ENCODE results near the gene ELF3. TPM values are rescaled to one million over a fixed set of nuclear protein-coding genes. Genes with fewer than 3 reads are reported as not detected.
"Not testable (repeated sequence)": the region's sequence is repeated elsewhere in the genome, so short reads cannot be mapped to it uniquely, and the experiment has no call there.

Gene ELF3
- total RNA-seq (1.0 TPM), polyA plus RNA-seq (not detected)

DNA sequence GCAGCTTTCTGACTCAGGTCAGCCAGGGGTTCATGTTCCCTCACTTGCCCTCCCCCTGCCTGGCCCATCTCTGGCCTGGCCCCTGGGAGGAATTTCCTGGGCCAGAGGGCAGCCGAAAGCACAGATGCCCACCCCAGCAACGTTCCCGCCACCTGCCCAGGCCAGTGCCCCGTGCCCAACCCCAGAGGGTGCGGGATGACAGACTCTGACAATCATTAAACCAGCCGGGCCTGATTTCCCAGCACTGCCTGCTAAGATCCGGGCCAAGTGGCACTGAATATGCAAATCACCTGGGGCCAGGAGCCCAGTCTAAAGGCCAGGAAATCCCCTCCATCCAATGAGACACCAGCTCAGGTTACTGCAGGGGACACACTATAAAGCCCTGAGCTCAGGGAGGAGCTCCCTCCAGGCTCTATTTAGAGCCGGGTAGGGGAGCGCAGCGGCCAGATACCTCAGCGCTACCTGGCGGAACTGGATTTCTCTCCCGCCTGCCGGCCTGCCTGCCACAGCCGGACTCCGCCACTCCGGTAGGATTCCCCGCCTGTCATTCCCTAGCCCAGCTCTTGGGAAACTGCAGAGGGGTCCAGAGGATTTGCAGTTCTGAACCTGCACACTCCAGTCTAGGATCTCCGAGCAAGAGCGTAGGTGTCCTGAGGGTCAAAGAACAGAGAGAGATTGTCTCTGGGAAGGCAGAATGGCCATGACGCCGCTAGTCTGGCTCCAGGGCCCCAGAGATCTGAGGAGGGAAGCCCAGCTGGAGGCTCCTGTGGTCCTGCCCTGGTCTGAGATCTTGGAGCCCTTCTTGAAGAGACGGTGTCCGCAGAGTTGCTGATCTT is at the start of gene ELF3:
Gene ELF3 (plus strand): TSS at position 408 of the 836 bp plus-strand sequence. CDS start 550 bp downstream, outside the sequence.
- Mint-ChIP-seq H3K36me3 (peaks cover 16% of the 10 kb centered on the region), H3K27ac (no peak within 1 kb of the TSS), H3K4me1 (peaks cover 0 to 4% (median 3%) of the 10 kb centered on the region in 4 donors), H3K4me3 (no peak within 1 kb of the TSS), H3K9me3 (no peaks in the 10 kb centered on the region), H3K27me3 (no peaks in the 10 kb centered on the region)
- DNase-seq (no peak), ATAC-seq (ENCODE audit: low read depth in 2 of 2) (no peak)
- no peaks in the 10 kb centered on the region for H3K4me1 ChIP-seq (ENCODE audit: control insufficient read depth, insufficient read depth, low read length, poor library complexity, severe bottlenecking)
- peaks cover 9% of the 10 kb centered on the region for H3K36me3 ChIP-seq (ENCODE audit: control insufficient read depth, insufficient read depth, low read length)
- H3K9me3 ChIP-seq (ENCODE audit: control insufficient read depth in 2 of 2, low read length in 2 of 2): no peaks in the 10 kb centered on the region
- no peaks in the 10 kb centered on the region for H3K27me3 ChIP-seq (ENCODE audit: control insufficient read depth, insufficient read depth, low read length)
- no peak within 1 kb of the TSS for H3K4me3 ChIP-seq (ENCODE audit: low read depth, low read length)
- no peak within 1 kb of the TSS for H3K27ac ChIP-seq (ENCODE audit: insufficient read depth, low read length, poor library complexity, severe bottlenecking)

DNA sequence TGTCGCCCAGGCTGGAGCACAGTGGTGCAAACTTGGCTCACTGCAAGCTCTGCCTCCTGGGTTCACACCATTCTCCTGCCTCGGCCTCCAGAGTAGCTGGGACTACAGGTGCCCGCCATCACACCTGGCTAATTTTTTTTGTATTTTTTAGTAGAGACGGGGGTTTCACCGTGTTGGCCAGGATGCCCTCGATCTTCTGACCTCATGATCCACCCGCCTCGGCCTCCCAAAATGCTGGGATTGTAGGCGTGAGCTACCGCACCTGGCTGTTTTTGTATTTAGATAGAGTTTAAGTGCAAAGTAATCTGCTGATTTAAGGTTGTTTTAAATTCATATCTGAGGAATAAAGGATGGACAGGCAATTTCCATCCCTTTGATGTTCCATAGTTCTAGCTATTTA is 48.0 kb upstream of the ELF3 start:
- H3K4me3 Mint-ChIP-seq; DNase-seq; H3K4me1 ChIP-seq (ENCODE audit: control insufficient read depth, insufficient read depth, low read length, poor library complexity, severe bottlenecking); ATAC-seq (ENCODE audit: low read depth in 2 of 2); H3K27ac ChIP-seq (ENCODE audit: insufficient read depth, low read length, poor library complexity, severe bottlenecking); H3K27me3 ChIP-seq (ENCODE audit: control insufficient read depth, insufficient read depth, low read length); H3K4me3 ChIP-seq (ENCODE audit: low read depth, low read length); H3K9me3 Mint-ChIP-seq; H3K27me3 Mint-ChIP-seq; H3K27ac Mint-ChIP-seq; H3K9me3 ChIP-seq (ENCODE audit: control insufficient read depth in 2 of 2, low read length in 2 of 2): not testable (repeated sequence)
- Mint-ChIP-seq H3K4me1 (peaks cover 0 to 14% (median 9%) of the 10 kb centered on the region in 4 donors), H3K36me3 (peaks cover 31% of the 10 kb centered on the region)
- peaks cover 71% of the 10 kb centered on the region for H3K36me3 ChIP-seq (ENCODE audit: control insufficient read depth, insufficient read depth, low read length)

DNA sequence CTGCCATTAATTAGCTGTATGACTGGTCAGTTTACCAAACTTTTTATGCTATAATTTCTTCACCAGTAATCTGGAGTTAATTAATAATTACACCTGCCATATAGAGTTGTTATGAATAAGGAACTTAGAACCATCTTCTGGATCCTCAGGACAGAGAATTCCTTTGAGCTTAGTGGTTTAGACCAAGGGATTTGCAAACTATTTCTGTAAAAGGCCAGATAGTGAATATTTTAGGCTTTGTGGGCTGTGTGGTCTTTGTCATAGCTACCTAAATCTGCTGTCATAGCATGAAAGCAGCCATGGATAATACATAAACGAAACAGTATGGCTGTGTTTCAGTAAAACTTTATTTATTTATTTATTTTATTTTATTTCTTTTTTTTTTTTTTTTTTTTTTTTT is 46.1 kb upstream of the ELF3 start:
- H3K27ac ChIP-seq (ENCODE audit: insufficient read depth, low read length, poor library complexity, severe bottlenecking): no peak overlapping the region
- H3K4me3 Mint-ChIP-seq: no peak overlapping the region
- H3K27me3 Mint-ChIP-seq: no peaks in the 10 kb centered on the region
- H3K4me1 ChIP-seq (ENCODE audit: control insufficient read depth, insufficient read depth, low read length, poor library complexity, severe bottlenecking): no peaks in the 10 kb centered on the region
- no peak overlapping the region for H3K27ac Mint-ChIP-seq
- DNase-seq: no peak
- peaks cover 31% of the 10 kb centered on the region for H3K36me3 Mint-ChIP-seq
- H3K4me3 ChIP-seq (ENCODE audit: low read depth, low read length): no peak overlapping the region
- no peaks in the 10 kb centered on the region for H3K27me3 ChIP-seq (ENCODE audit: control insufficient read depth, insufficient read depth, low read length)
- peaks cover 0 to 9% (median 9%) of the 10 kb centered on the region in 4 donors for H3K4me1 Mint-ChIP-seq
- H3K9me3 Mint-ChIP-seq: no peaks in the 10 kb centered on the region
- ATAC-seq (ENCODE audit: low read depth in 2 of 2): no peak
- H3K9me3 ChIP-seq (ENCODE audit: control insufficient read depth in 2 of 2, low read length in 2 of 2): no peaks in the 10 kb centered on the region
- peaks cover 70% of the 10 kb centered on the region for H3K36me3 ChIP-seq (ENCODE audit: control insufficient read depth, insufficient read depth, low read length)

DNA sequence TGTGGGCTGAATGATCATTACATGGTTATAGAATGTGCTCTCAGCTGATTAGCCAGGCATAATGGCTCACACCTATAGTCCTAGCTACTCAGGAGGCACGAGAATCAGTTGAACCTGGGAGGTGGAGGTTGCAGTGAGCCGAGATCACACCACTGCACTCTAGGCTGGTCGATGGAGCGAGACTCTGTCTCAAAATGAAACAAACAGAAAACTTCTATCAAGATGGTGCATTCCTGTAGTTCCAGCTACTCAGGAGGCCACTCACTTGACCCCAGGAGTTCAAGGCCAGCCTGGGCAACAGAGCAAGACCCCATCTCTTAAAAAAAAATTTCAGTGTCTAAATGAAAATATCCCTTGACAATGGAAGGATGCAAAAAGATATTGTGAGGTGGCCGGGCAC is 44.2 kb upstream of the ELF3 start:
- H3K27ac ChIP-seq (ENCODE audit: insufficient read depth, low read length, poor library complexity, severe bottlenecking): no peak overlapping the region
- H3K27me3 ChIP-seq (ENCODE audit: control insufficient read depth, insufficient read depth, low read length): no peaks in the 10 kb centered on the region
- Mint-ChIP-seq H3K4me3 (no peak overlapping the region), H3K27me3 (no peaks in the 10 kb centered on the region), H3K4me1 (peaks cover 0 to 9% (median 7%) of the 10 kb centered on the region in 4 donors), H3K9me3 (no peaks in the 10 kb centered on the region), H3K27ac (no peak overlapping the region), H3K36me3 (peaks cover 31% of the 10 kb centered on the region)
- no peak overlapping the region for H3K4me3 ChIP-seq (ENCODE audit: low read depth, low read length)
- ATAC-seq (ENCODE audit: low read depth in 2 of 2) (no peak), DNase-seq (no peak)
- no peaks in the 10 kb centered on the region for H3K9me3 ChIP-seq (ENCODE audit: control insufficient read depth in 2 of 2, low read length in 2 of 2)
- peaks cover 80% of the 10 kb centered on the region for H3K36me3 ChIP-seq (ENCODE audit: control insufficient read depth, insufficient read depth, low read length)
- no peaks in the 10 kb centered on the region for H3K4me1 ChIP-seq (ENCODE audit: control insufficient read depth, insufficient read depth, low read length, poor library complexity, severe bottlenecking)

DNA sequence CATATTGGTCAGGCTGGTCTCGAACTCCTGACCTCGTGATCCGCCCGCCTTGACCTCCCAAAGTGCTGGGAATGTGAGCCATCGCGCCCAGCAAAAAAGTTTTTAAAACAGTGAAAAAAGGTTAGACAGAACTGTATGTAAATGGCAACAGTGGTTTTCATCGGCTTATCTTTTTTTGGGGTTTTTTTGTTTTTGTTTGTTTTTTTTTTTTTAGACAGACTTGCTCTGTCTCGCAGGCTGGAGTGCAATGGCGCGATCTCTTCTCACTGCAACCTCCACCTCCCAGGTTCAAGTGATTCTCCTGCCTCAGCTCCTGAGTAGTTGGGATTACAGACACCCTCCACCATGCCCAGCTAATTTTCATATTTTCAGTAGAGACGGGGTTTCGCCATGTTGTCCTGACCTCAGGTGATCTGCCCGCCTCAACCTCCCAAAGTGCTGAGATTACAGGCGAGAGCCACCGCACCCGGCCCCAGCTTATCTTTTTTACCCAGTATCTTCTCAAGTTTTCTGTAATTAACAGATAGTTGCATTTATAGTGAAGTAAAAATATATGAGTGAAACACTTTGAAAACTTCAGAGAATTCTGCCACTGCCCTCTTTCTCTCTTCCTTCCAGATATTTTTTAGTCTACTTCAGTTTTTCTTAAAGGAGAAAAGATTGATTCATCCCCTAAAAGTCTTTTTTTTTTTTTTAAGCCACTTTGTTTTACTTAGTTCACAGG is 42.0 kb upstream of the ELF3 start:
- Mint-ChIP-seq H3K4me1 (peaks cover 0 to 6% (median 3%) of the 10 kb centered on the region in 4 donors), H3K4me3 (no peak overlapping the region), H3K9me3 (no peaks in the 10 kb centered on the region), H3K36me3 (peaks cover 23% of the 10 kb centered on the region), H3K27me3 (no peaks in the 10 kb centered on the region), H3K27ac (no peak overlapping the region)
- Histone ChIP-seq H3K36me3 (ENCODE audit: control insufficient read depth, insufficient read depth, low read length) (peaks cover 59% of the 10 kb centered on the region), H3K27me3 (ENCODE audit: control insufficient read depth, insufficient read depth, low read length) (no peaks in the 10 kb centered on the region), H3K4me1 (ENCODE audit: control insufficient read depth, insufficient read depth, low read length, poor library complexity, severe bottlenecking) (no peaks in the 10 kb centered on the region), H3K9me3 (ENCODE audit: control insufficient read depth in 2 of 2, low read length in 2 of 2) (no peaks in the 10 kb centered on the region), H3K4me3 (ENCODE audit: low read depth, low read length) (no peak overlapping the region), H3K27ac (ENCODE audit: insufficient read depth, low read length, poor library complexity, severe bottlenecking) (no peak overlapping the region)
- no peak for ATAC-seq (ENCODE audit: low read depth in 2 of 2)
- DNase-seq: no peak

DNA sequence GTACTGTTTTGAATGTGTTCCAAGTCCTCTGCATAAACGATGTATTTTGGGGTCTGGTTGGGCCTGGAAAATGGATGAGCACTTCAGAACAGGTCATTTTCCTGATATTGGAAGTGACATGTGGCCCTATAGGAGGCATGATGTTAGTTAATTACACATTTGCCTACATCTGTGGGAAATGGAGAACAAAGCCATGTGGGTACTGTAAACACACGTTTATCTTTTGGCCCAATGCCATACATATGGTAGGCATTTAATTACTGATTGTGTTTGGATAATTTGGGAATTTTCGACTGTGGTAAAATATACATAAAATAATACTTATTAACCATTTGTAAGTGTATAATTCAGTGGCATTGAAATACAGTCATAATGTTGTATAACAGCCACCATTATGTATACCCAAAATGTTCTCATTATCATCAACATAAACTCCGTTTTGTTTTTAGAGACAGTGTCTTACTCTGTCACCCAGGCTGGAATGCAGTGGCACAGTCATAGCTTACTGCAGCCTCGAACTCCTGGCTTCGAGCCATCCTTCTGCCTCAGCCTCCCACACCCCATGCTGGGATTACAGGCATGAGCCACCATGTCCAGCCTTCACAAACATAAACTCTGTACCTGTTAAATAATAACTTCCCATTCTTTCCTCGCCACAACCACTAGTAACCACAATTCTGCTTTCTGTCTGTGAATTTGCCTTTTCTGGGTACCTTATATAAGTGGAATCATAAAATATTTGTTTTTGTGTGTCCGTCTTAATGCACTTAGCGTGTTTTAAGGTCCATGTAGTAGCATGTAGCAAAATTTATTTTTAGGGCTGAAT is 39.8 kb upstream of the ELF3 start:
- no peak overlapping the region for H3K27ac ChIP-seq (ENCODE audit: insufficient read depth, low read length, poor library complexity, severe bottlenecking)
- H3K27ac Mint-ChIP-seq: no peak overlapping the region
- H3K9me3 ChIP-seq (ENCODE audit: control insufficient read depth in 2 of 2, low read length in 2 of 2): no peaks in the 10 kb centered on the region
- peaks cover 0 to 6% (median 3%) of the 10 kb centered on the region in 4 donors for H3K4me1 Mint-ChIP-seq
- no peak overlapping the region for H3K4me3 Mint-ChIP-seq
- peaks cover 5% of the 10 kb centered on the region for H3K27me3 Mint-ChIP-seq
- peaks cover 23% of the 10 kb centered on the region for H3K36me3 Mint-ChIP-seq
- no peaks in the 10 kb centered on the region for H3K9me3 Mint-ChIP-seq
- H3K4me3 ChIP-seq (ENCODE audit: low read depth, low read length): no peak overlapping the region
- H3K36me3 ChIP-seq (ENCODE audit: control insufficient read depth, insufficient read depth, low read length): peaks cover 43% of the 10 kb centered on the region
- no peak for ATAC-seq (ENCODE audit: low read depth in 2 of 2)
- no peak for DNase-seq
- no peaks in the 10 kb centered on the region for H3K4me1 ChIP-seq (ENCODE audit: control insufficient read depth, insufficient read depth, low read length, poor library complexity, severe bottlenecking)
- no peaks in the 10 kb centered on the region for H3K27me3 ChIP-seq (ENCODE audit: control insufficient read depth, insufficient read depth, low read length)

DNA sequence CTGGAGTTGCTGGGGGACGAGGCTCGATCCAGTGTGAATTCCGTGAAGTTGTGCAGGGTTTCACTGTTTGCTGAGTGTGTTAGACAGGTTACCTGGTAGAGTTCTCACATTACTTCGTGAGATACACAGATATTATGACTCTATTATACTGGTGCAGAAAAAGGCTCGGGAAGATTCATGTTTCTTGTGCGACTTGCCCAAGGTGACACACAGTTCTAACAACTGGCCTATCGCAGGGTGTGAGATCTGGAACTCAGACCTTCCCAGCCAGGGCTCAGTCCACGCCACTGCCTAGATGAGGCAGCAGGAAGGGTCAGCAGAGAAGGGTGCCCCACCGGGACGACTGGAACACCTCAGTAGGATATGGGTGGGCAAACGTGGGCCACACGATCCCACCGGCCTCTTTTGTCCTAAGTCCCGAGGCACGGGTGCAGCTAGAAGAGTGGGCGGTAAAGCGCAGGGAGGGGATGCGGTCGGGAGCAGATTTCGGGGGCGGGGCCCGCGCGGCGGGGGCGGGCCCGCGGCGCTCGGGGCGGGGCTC is 28.2 kb upstream of the ELF3 start:
- ATAC-seq (ENCODE audit: low read depth in 2 of 2) (peak; percentile 67 to 72), DNase-seq (peak in 2 of 3 donors; percentile 43 to 67)
- no peaks in the 10 kb centered on the region for H3K36me3 ChIP-seq (ENCODE audit: control insufficient read depth, insufficient read depth, low read length)
- peak overlapping the region; percentile 14 for H3K27ac ChIP-seq (ENCODE audit: insufficient read depth, low read length, poor library complexity, severe bottlenecking)
- H3K4me1 ChIP-seq (ENCODE audit: control insufficient read depth, insufficient read depth, low read length, poor library complexity, severe bottlenecking): peaks cover 13% of the 10 kb centered on the region
- Mint-ChIP-seq H3K36me3 (peaks cover 5% of the 10 kb centered on the region), H3K4me1 (peaks cover 12 to 31% (median 21%) of the 10 kb centered on the region in 4 donors), H3K4me3 (peak overlapping the region; percentile 94 to 99 (median 97)), H3K27ac (peak overlapping the region; percentile 94 to 99 (median 95)), H3K27me3 (peaks cover 10% of the 10 kb centered on the region), H3K9me3 (no peaks in the 10 kb centered on the region)
- no peaks in the 10 kb centered on the region for H3K27me3 ChIP-seq (ENCODE audit: control insufficient read depth, insufficient read depth, low read length)
- H3K9me3 ChIP-seq (ENCODE audit: control insufficient read depth in 2 of 2, low read length in 2 of 2): no peaks in the 10 kb centered on the region
- H3K4me3 ChIP-seq (ENCODE audit: low read depth, low read length): peak overlapping the region; percentile 69
